BE2C (cell line): ENCODE measurements around the gene EREG.
A peak's percentile ranks its signal among the peaks of the same experiment; 100 is the strongest.

ENCODE experiments used
- DNase-seq: peaks from one replicate; pipeline ENCODE4 v3.0.0-alpha.2; 2020
- H3K27me3 ChIP-seq: fragments of 250-450 bp; sonication (Bioruptor Pico); 2 replicates; pipeline ENCODE4 v1.5.1; 2020; ENCODE audit warnings: mild to moderate bottlenecking
- H3K36me3 ChIP-seq: fragments of 250-450 bp; sonication (Bioruptor Pico); 2 replicates; pipeline ENCODE4 v1.5.1; 2020; ENCODE audit warnings: mild to moderate bottlenecking
- H3K4me1 ChIP-seq: fragments of 250-450 bp; sonication (Bioruptor Pico); 2 replicates; pipeline ENCODE4 v1.5.1; 2020
- H3K4me3 ChIP-seq: 2 replicates; pipeline ENCODE4 v1.5.1; 2011; ENCODE audit warnings: low read depth, low read length
- H3K9me3 ChIP-seq: fragments of 250-450 bp; sonication (Bioruptor Pico); 2 replicates; pipeline ENCODE4 v1.5.1; 2020
- TF ChIP-seq, protein P1 (sequence below): IDR thresholded peaks from 2 replicates; pipeline ENCODE4 v1.5.1; 2012; ENCODE audit warnings: mild to moderate bottlenecking, low read depth, low read length

Gene EREG

DNA sequence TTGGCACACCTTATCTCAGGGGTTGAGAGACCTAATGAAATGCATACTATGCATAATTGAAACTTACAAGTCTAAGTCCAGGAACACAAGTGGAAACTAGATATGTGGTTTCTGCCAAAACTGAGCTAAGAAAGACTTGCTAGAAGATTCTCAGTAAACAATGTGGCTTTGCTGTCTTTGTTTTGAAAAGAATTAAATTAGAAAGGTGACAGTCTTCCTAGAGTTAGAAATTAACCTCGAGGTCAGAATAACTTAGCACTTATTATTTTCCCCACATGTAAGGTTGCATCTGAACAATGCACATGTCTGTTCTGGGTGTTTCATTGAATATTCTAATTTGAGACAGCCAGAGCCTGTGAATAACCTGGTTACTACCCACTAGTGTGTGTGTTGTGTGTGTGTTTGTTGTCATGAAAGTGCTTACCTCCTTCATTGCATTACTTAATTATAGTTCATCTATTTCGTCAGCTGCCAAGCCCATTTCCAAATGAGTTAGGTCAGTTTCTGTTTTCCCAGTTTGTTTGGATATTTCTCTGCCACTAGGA, 1.5 kb downstream of the EREG start:
- no peak overlapping the region for H3K4me3 ChIP-seq
- H3K4me1 ChIP-seq, result no peaks in the 10 kb centered on the region
- TF ChIP-seq, protein P1, sequence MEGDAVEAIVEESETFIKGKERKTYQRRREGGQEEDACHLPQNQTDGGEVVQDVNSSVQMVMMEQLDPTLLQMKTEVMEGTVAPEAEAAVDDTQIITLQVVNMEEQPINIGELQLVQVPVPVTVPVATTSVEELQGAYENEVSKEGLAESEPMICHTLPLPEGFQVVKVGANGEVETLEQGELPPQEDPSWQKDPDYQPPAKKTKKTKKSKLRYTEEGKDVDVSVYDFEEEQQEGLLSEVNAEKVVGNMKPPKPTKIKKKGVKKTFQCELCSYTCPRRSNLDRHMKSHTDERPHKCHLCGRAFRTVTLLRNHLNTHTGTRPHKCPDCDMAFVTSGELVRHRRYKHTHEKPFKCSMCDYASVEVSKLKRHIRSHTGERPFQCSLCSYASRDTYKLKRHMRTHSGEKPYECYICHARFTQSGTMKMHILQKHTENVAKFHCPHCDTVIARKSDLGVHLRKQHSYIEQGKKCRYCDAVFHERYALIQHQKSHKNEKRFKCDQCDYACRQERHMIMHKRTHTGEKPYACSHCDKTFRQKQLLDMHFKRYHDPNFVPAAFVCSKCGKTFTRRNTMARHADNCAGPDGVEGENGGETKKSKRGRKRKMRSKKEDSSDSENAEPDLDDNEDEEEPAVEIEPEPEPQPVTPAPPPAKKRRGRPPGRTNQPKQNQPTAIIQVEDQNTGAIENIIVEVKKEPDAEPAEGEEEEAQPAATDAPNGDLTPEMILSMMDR, result no peak
- H3K36me3 ChIP-seq, result no peaks in the 10 kb centered on the region
- H3K9me3 ChIP-seq, result no peaks in the 10 kb centered on the region
- H3K27me3 ChIP-seq, result peaks cover 30% of the 10 kb centered on the region
- DNase-seq, result no peak

DNA sequence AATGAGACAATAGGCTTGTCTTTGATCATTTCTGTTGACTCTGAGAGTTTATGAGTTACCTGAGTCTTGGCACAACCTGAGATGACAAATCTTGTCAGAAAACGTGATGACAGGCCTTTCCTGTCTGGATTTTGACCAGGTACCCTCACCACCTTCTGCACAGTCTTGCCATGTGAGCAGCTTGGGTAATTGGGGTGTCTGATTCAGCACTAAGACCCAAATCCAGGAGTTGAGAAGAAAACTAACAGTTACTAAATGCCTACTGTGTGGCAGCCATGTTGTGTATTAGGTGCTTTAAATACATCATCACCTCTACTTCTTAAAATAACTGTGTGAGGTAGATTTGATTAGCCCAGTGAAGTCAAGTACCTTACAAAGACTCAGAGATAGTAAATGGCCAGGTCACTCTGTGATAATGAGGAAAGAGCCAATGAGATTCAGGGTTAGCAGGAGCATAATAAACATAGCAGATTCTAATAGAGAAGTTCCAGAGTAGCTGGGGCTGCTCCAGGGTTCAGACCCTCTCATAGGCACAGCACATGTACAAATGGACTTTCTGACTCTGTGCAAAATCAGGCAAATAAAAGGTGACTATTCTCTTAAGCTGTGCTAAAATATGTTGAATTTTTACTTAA, 2.8 kb downstream of the EREG start:
- Histone ChIP-seq H3K4me3 (no peak overlapping the region), H3K36me3 (no peaks in the 10 kb centered on the region), H3K4me1 (no peaks in the 10 kb centered on the region), H3K9me3 (no peaks in the 10 kb centered on the region), H3K27me3 (peaks cover 30% of the 10 kb centered on the region)
- no peak for DNase-seq
- TF ChIP-seq, protein P1, result no peak

DNA sequence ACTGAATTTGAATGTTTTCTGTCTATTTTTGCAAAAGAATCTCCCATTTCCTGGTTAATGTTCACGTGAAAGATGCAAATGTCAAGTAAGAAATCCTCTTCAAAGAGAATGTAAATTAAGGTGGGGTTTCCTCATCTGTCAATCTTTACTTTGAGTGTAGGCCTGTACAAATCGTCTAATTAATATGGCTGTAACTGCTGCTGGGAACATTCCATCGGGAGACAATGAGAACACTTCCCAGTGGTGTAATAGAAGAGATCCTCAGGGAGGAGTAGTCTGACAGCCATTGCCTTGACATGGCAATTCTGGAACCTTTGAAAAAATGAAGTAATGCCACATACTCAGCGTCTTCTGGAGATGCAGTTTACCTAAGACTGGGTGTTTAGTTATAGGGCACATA, 3.7 kb downstream of the EREG start:
- H3K27me3 ChIP-seq, result peaks cover 26% of the 10 kb centered on the region
- H3K4me3 ChIP-seq, result no peak overlapping the region
- no peak for DNase-seq
- H3K4me1 ChIP-seq, result no peaks in the 10 kb centered on the region
- no peaks in the 10 kb centered on the region for H3K9me3 ChIP-seq
- TF ChIP-seq, protein P1, result no peak
- no peaks in the 10 kb centered on the region for H3K36me3 ChIP-seq

DNA sequence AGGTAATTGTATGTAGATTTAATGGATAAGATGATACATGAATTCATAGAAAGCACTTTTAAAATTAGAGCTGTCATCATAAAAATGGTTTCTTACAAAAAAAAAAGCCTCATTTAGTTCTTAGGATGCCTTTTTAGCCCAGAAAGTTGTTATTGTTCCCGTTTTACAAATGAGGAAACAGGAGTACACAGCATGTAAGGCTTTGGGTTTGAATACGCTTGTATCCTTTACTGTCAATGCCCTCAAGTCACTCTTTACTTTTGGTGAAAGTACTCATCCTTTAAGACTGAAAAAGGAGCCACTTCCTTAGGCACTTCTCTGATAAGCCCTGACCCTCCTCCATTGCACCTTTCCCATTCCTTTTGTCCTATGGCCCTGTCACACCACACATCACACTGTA, 4.9 kb downstream of the EREG start:
- no peaks in the 10 kb centered on the region for H3K9me3 ChIP-seq
- H3K4me1 ChIP-seq, result no peaks in the 10 kb centered on the region
- TF ChIP-seq, protein P1, result no peak
- H3K27me3 ChIP-seq, result peaks cover 22% of the 10 kb centered on the region
- no peaks in the 10 kb centered on the region for H3K36me3 ChIP-seq
- H3K4me3 ChIP-seq, result no peak overlapping the region
- no peak for DNase-seq

DNA sequence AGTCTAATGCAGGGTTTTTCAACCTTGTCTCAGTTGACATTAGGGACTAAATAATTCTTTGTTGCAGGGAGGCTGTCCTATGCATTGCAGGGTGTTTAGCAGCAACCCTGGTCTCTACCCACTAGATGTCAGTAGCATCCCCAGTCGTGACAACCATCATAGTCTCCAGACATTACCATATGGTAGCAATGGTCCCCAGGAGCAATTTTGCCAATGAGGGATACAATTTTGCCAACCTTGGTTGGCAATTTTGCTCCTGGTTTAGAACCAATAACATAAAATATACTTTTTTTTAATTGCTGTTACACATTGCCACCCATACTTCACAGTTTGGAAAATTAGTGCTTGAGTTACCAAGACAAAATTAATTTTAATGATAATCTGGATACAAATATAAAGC, 6.0 kb downstream of the EREG start:
- Histone ChIP-seq H3K27me3 (peaks cover 18% of the 10 kb centered on the region), H3K9me3 (no peaks in the 10 kb centered on the region), H3K4me3 (no peak overlapping the region), H3K36me3 (no peaks in the 10 kb centered on the region), H3K4me1 (no peaks in the 10 kb centered on the region)
- TF ChIP-seq, protein P1, result peak; percentile 79
- peak; percentile 26 for DNase-seq

DNA sequence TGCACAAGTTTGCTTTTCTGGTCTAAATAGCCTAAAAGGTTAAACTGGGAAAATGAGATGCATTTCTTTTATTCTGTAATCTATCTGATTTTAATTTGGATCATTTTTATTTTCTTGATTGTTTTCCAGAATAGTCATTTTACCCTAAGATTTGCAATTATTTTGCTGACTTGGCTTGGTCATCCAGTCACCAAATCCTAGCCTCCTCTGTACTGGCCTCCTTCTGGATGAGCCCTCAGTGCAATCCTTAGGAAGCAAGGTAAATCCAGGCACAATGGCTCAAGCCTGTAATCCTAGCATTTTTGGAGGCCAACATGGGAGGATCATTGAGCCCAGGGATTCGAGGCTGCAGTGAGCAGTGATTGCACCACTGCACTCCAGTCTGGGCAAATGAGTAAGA, 9.2 kb downstream of the EREG start:
- H3K4me1 ChIP-seq, result no peaks in the 10 kb centered on the region
- H3K9me3 ChIP-seq, result no peaks in the 10 kb centered on the region
- peaks cover 15% of the 10 kb centered on the region for H3K27me3 ChIP-seq
- no peak overlapping the region for H3K4me3 ChIP-seq
- no peaks in the 10 kb centered on the region for H3K36me3 ChIP-seq
- DNase-seq, result no peak
- TF ChIP-seq, protein P1, result no peak
